Keratinocyte (primary cell): ENCODE data around the gene PDE1C. TPM values are rescaled to one million over a fixed set of nuclear protein-coding genes. Genes with fewer than 3 reads are reported as not detected.

ENCODE experiments used
- DNase-seq: peaks from one replicate; pipeline ENCODE4 v3.0.0-alpha.2; 2011; ENCODE audit warnings: low read depth, missing footprints, low spot score
- FAIRE-seq: peaks from 2 replicates; lab custom pipeline; 2011; peaks lifted over from hg19 to GRCh38; lab: Jason Lieb, UNC
- H2AFZ ChIP-seq: 2 replicates; pipeline ENCODE4 v1.6.0; 2012; ENCODE audit warnings: low read length, control low read depth, inconsistent platforms; ENCODE audit not compliant: control insufficient read depth
- H3K27ac ChIP-seq: 2 replicates; pipeline ENCODE4 v1.5.1; 2011; ENCODE audit warnings: low read length; ENCODE audit not compliant: control insufficient read depth, insufficient read depth
- H3K27me3 ChIP-seq: 3 replicates; pipeline ENCODE4 v1.6.0; 2011; ENCODE audit warnings: low read length; ENCODE audit not compliant: control insufficient read depth, insufficient read depth; ENCODE audit errors: extremely low read depth
- H3K36me3 ChIP-seq, 2 experiments: 2 replicates in 1 of 2; 3 replicates in 1 of 2; pipeline ENCODE4 v1.5.1; 2011; ENCODE audit warnings: low read length in 2 of 2, mild to moderate bottlenecking in 1 of 2; ENCODE audit not compliant: control insufficient read depth in 2 of 2, insufficient read depth in 2 of 2; ENCODE audit errors: extremely low read depth in 1 of 2
- H3K4me1 ChIP-seq: 3 replicates; pipeline ENCODE4 v1.5.1; 2011; ENCODE audit warnings: low read length; ENCODE audit not compliant: control insufficient read depth, insufficient read depth; ENCODE audit errors: extremely low read depth
- H3K4me2 ChIP-seq: 3 replicates; pipeline ENCODE4 v1.6.0; 2011; ENCODE audit warnings: low read depth, low read length; ENCODE audit not compliant: control insufficient read depth, insufficient read depth; ENCODE audit errors: extremely low read depth
- H3K4me3 ChIP-seq, 3 experiments: fragments of 200-600 bp in 1 of 3; sonication (generic) in 1 of 3; 2 replicates in 2 of 3; 3 replicates in 1 of 3; pipeline ENCODE4 v1.5.1; 2011 to 2016; ENCODE audit warnings: low read length in 3 of 3, mild to moderate bottlenecking in 3 of 3, control low read depth in 2 of 3, inconsistent platforms in 1 of 3, low read depth in 1 of 3, mixed read lengths in 1 of 3, mixed run types in 1 of 3, moderate library complexity in 1 of 3; ENCODE audit not compliant: control insufficient read depth in 2 of 3, insufficient read depth in 2 of 3; ENCODE audit errors: extremely low read depth in 1 of 3
- H3K79me2 ChIP-seq: 2 replicates; pipeline ENCODE4 v1.6.0; 2012; ENCODE audit warnings: low read length; ENCODE audit not compliant: control insufficient read depth, insufficient read depth
- H3K9ac ChIP-seq: 3 replicates; pipeline ENCODE4 v1.6.0; 2011; ENCODE audit warnings: low read length; ENCODE audit not compliant: control insufficient read depth, insufficient read depth; ENCODE audit errors: extremely low read depth
- H3K9me1 ChIP-seq: 3 replicates; pipeline ENCODE4 v1.6.0; 2011; ENCODE audit warnings: low read length; ENCODE audit not compliant: control insufficient read depth, insufficient read depth; ENCODE audit errors: extremely low read depth
- H3K9me3 ChIP-seq: 2 replicates; pipeline ENCODE4 v1.5.1; 2012; ENCODE audit warnings: low read depth, low read length; ENCODE audit not compliant: control insufficient read depth
- H4K20me1 ChIP-seq: 3 replicates; pipeline ENCODE4 v1.6.0; 2011; ENCODE audit warnings: low read length; ENCODE audit not compliant: control insufficient read depth, insufficient read depth; ENCODE audit errors: extremely low read depth
- CTCF ChIP-seq, 3 experiments: IDR thresholded peaks in 1 of 3; conservative IDR thresholded peaks in 1 of 3; optimal IDR thresholded peaks in 1 of 3; 2 replicates in 2 of 3; 3 replicates in 1 of 3; pipeline versions ENCODE3 to v1.5.1; 2011; ENCODE audit warnings: low read length in 3 of 3, mild to moderate bottlenecking in 3 of 3, moderate library complexity in 2 of 3, control low read depth in 1 of 3, inconsistent platforms in 1 of 3; ENCODE audit not compliant: insufficient read depth in 2 of 3; ENCODE audit errors: extremely low read depth in 1 of 3
- EZH2 ChIP-seq: IDR thresholded peaks from one replicate; pipeline ENCODE4 v1.6.1; 2012; ENCODE audit warnings: inconsistent platforms, mild to moderate bottlenecking, low read length, moderate library complexity
- dilution Hi-C: fragments of 300-500 bp; cut with MboI; formaldehyde crosslinking; loops from one replicate; pipeline ENCODE4 v1.7.0; 2020; ENCODE audit warnings: low sequenced_read_pairs; ENCODE audit not compliant: extremely low pct_ligation_motif_present
- polyA plus RNA-seq, 5 experiments: library from polyadenylated mRNA; depleted of rRNA in 3 of 5; stranded (reverse) in 3 of 5; stranded (forward) in 1 of 5; unstranded in 1 of 5; fragments of >200 nt; gene quantifications; 1 replicate in 1 of 5; 2 replicates in 3 of 5; 3 replicates in 1 of 5; pipeline versions ENCODE4 v1.2.1 to v1.2.3, GENCODE V29; 2011 to 2012; ENCODE audit warnings: missing spikeins in 2 of 5, low read depth in 1 of 5, low replicate concordance in 1 of 5

The PDE1C gene
- polyA plus RNA-seq, 1 donor (not counting 4 experiments of a cell fraction or from before 2014, with no cell fraction given): 2.5 TPM

DNA sequence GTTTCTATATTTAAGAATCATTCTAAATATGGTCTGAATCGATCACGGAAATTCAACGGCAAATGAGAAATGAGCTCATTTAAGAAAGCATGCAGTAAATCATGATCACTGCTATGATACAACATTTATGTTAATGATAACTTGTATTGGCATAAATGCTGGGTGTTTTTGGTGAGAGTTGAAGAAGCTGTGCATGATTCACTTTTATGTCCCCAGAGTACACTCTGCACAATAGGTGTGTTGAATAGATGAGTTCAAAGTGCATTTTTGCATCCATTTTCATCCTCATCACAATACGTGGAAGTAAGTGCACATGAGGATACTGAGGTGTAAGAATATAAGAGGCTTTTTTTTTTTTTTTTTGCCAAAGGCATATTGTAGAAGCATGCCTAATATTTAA is 213.9 kb downstream of the PDE1C start:
- Histone ChIP-seq H4K20me1 (no peaks in the 10 kb centered on the region), H3K4me1 (no peaks in the 10 kb centered on the region)
- no peak for FAIRE-seq

DNA sequence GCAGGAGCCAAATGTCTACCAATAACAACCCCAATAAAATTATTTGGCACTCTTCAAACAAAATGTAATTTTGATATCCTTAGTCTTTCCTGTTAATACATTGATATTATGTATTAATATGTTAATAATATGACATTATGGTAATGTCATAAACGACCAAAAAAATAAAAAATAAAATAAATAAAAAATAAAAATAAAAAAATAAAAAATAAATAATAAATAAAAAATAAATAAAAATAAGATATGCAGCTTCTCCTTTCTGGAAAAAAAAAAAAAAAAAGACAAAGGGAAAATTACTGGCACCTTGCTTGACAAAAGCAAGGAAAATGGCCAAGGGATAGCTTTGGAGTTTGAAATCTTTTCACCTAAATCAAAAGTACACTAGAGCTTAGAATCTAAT is 214.7 kb downstream of the PDE1C start:
- H3K79me2 ChIP-seq: no peaks in the 10 kb centered on the region
- dilution Hi-C loops: no loop called here
- no peak overlapping the region for H3K4me2 ChIP-seq
- H3K36me3 ChIP-seq: no peaks in the 10 kb centered on the region
- no peak overlapping the region for H3K4me3 ChIP-seq
- H3K27me3 ChIP-seq: no peaks in the 10 kb centered on the region
- TF ChIP-seq CTCF (optimal IDR thresholded peaks at IDR 0.05 in 1 of 3, IDR thresholded peaks at IDR 0.05 in 1 of 3, conservative IDR thresholded peaks at IDR 0.05 in 1 of 3; ENCODE audit: extremely low read depth in 1 of 3, insufficient read depth in 2 of 3, low read length in 3 of 3): no peak
- TF ChIP-seq EZH2: no peak
- H3K27ac ChIP-seq: no peak overlapping the region
- H3K4me1 ChIP-seq: no peaks in the 10 kb centered on the region
- H3K9me1 ChIP-seq: no peaks in the 10 kb centered on the region
- no peak for FAIRE-seq
- no peaks in the 10 kb centered on the region for H4K20me1 ChIP-seq
- H3K9ac ChIP-seq: no peak overlapping the region
- no peak for DNase-seq
- no peak overlapping the region for H2AFZ ChIP-seq
- no peaks in the 10 kb centered on the region for H3K9me3 ChIP-seq

More for the DNA sequence above, 213.9 kb downstream of the PDE1C start:
- dilution Hi-C loops: no loop called here
- no peak for DNase-seq
- Histone ChIP-seq H3K9me1 (no peaks in the 10 kb centered on the region), H3K27ac (no peak overlapping the region), H3K36me3 (no peaks in the 10 kb centered on the region), H3K9ac (no peak overlapping the region), H3K9me3 (no peaks in the 10 kb centered on the region), H3K4me2 (no peak overlapping the region), H3K4me3 (no peak overlapping the region), H2AFZ (no peak overlapping the region), H3K27me3 (no peaks in the 10 kb centered on the region), H3K79me2 (no peaks in the 10 kb centered on the region)
- TF ChIP-seq CTCF (optimal IDR thresholded peaks at IDR 0.05 in 1 of 3, IDR thresholded peaks at IDR 0.05 in 1 of 3, conservative IDR thresholded peaks at IDR 0.05 in 1 of 3; ENCODE audit: extremely low read depth in 1 of 3, insufficient read depth in 2 of 3, low read length in 3 of 3) (no peak), EZH2 (no peak)
